ENCODE measurements around the gene IER3. TPM values are rescaled to one million over a fixed set of nuclear protein-coding genes. Genes with fewer than 3 reads are reported as not detected.
"Not testable (repeated sequence)": the region's sequence is repeated elsewhere in the genome, so short reads cannot be mapped to it uniquely, and the experiment has no call there.

Gene IER3
- total RNA-seq, 2 donors from 2014 or later: 174 to 197 TPM

GRCh38 chr6:30740540-30740870 is 3.8 kb downstream of the IER3 start:
- H3K4me3 Mint-ChIP-seq: peak overlapping the region; percentile 97 to 98
- H3K27me3 Mint-ChIP-seq (ENCODE audit: low read depth): no peaks in the 10 kb centered on the region
- DNase-seq (no peak), ATAC-seq (replicated peaks in 1 of 2) (no peak)
- peaks cover 84% of the 10 kb centered on the region for H3K4me1 Mint-ChIP-seq (ENCODE audit: low read depth)
- peaks cover 45 to 72% of the 10 kb centered on the region in 2 donors for H3K36me3 Mint-ChIP-seq (ENCODE audit: insufficient read depth in 2 of 2)
- H3K27ac Mint-ChIP-seq: no peak overlapping the region
- no peaks in the 10 kb centered on the region for H3K9me3 Mint-ChIP-seq

GRCh38 chr6:30738532-30738931 is 5.8 kb downstream of the IER3 start:
- peaks cover 48 to 73% of the 10 kb centered on the region in 2 donors for H3K36me3 Mint-ChIP-seq (ENCODE audit: insufficient read depth in 2 of 2)
- H3K27me3 Mint-ChIP-seq (ENCODE audit: low read depth): no peaks in the 10 kb centered on the region
- ATAC-seq (replicated peaks in 1 of 2) (no peak), DNase-seq (no peak)
- H3K27ac Mint-ChIP-seq: no peak overlapping the region
- H3K9me3 Mint-ChIP-seq: no peaks in the 10 kb centered on the region
- H3K4me3 Mint-ChIP-seq: peak overlapping the region; percentile 50 to 53
- peaks cover 79% of the 10 kb centered on the region for H3K4me1 Mint-ChIP-seq (ENCODE audit: low read depth)

GRCh38 chr6:30735668-30736314 is 8.6 kb downstream of the IER3 start:
- DNase-seq: peak in 1 of 2 donors; percentile 39
- H3K27me3 Mint-ChIP-seq (ENCODE audit: low read depth): no peaks in the 10 kb centered on the region

GRCh38 chr6:30732237-30732943 is 12.0 kb downstream of the IER3 start:
- DNase-seq (no peak), ATAC-seq (replicated peaks in 1 of 2) (no peak)
- peaks cover 21 to 30% of the 10 kb centered on the region in 2 donors for H3K36me3 Mint-ChIP-seq (ENCODE audit: insufficient read depth in 2 of 2)
- no peak overlapping the region for H3K27ac Mint-ChIP-seq
- peak overlapping the region in 1 of 2 donors; percentile 4 for H3K4me3 Mint-ChIP-seq
- H3K27me3 Mint-ChIP-seq (ENCODE audit: low read depth): no peaks in the 10 kb centered on the region
- H3K4me1 Mint-ChIP-seq (ENCODE audit: low read depth): peaks cover 76% of the 10 kb centered on the region
- no peaks in the 10 kb centered on the region for H3K9me3 Mint-ChIP-seq

More at GRCh38 chr6:30735668-30736314, 8.6 kb downstream of the IER3 start:
- Mint-ChIP-seq H3K9me3 (no peaks in the 10 kb centered on the region), H3K36me3 (ENCODE audit: insufficient read depth in 2 of 2) (peaks cover 35 to 59% of the 10 kb centered on the region in 2 donors), H3K4me3 (peak overlapping the region; percentile 75 to 83), H3K4me1 (ENCODE audit: low read depth) (peaks cover 90% of the 10 kb centered on the region), H3K27ac (peak overlapping the region; percentile 91)
- ATAC-seq (replicated peaks in 1 of 2): peak; percentile 24 to 30

GRCh38 chr6:30730601-30731435 is 13.5 kb downstream of the IER3 start:
- H3K4me1 Mint-ChIP-seq (ENCODE audit: low read depth): peaks cover 60% of the 10 kb centered on the region
- DNase-seq (peak; percentile 85 to 88), ATAC-seq (replicated peaks in 1 of 2) (peak; percentile 76 to 82)
- no peaks in the 10 kb centered on the region for H3K9me3 Mint-ChIP-seq
- H3K36me3 Mint-ChIP-seq (ENCODE audit: insufficient read depth in 2 of 2): peaks cover 13 to 17% of the 10 kb centered on the region in 2 donors
- no peaks in the 10 kb centered on the region for H3K27me3 Mint-ChIP-seq (ENCODE audit: low read depth)
- peak overlapping the region; percentile 12 to 46 for H3K4me3 Mint-ChIP-seq
- no peak overlapping the region for H3K27ac Mint-ChIP-seq

- ATAC-seq (replicated peaks in 1 of 2) (no peak), DNase-seq (no peak)
- peaks cover 19 to 27% of the 10 kb centered on the region in 2 donors for H3K36me3 Mint-ChIP-seq (ENCODE audit: insufficient read depth in 2 of 2)
Measured at GRCh38 chr6:30727920-30728553, 16.3 kb downstream of the IER3 start.

GRCh38 chr6:30726506-30727413 is 17.6 kb downstream of the IER3 start:
- Mint-ChIP-seq H3K36me3 (ENCODE audit: insufficient read depth in 2 of 2) (peaks cover 23 to 35% of the 10 kb centered on the region in 2 donors), H3K27ac (peak overlapping the region; percentile 93), H3K4me1 (ENCODE audit: low read depth) (peaks cover 63% of the 10 kb centered on the region), H3K9me3 (no peaks in the 10 kb centered on the region), H3K4me3 (no peak overlapping the region), H3K27me3 (ENCODE audit: low read depth) (no peaks in the 10 kb centered on the region)
- no peak for DNase-seq
- no peak for ATAC-seq (replicated peaks in 1 of 2)

More at GRCh38 chr6:30727920-30728553, 16.3 kb downstream of the IER3 start:
- Mint-ChIP-seq H3K4me1 (ENCODE audit: low read depth) (peaks cover 65% of the 10 kb centered on the region), H3K27ac (peak overlapping the region; percentile 24), H3K27me3 (ENCODE audit: low read depth) (no peaks in the 10 kb centered on the region), H3K9me3 (no peaks in the 10 kb centered on the region), H3K4me3 (no peak overlapping the region)

- no peaks in the 10 kb centered on the region for H3K27me3 Mint-ChIP-seq (ENCODE audit: low read depth)
- peaks cover 28 to 42% of the 10 kb centered on the region in 2 donors for H3K36me3 Mint-ChIP-seq (ENCODE audit: insufficient read depth in 2 of 2)
- H3K27ac Mint-ChIP-seq: peak overlapping the region; percentile 85
- peaks cover 56% of the 10 kb centered on the region for H3K4me1 Mint-ChIP-seq (ENCODE audit: low read depth)
- no peak overlapping the region for H3K4me3 Mint-ChIP-seq
- DNase-seq (no peak), ATAC-seq (replicated peaks in 1 of 2) (no peak)
- no peaks in the 10 kb centered on the region for H3K9me3 Mint-ChIP-seq
Measured at GRCh38 chr6:30725713-30726505, 18.4 kb downstream of the IER3 start.

- H3K27me3 Mint-ChIP-seq (ENCODE audit: low read depth): no peaks in the 10 kb centered on the region
- H3K36me3 Mint-ChIP-seq (ENCODE audit: insufficient read depth in 2 of 2): peaks cover 29 to 49% of the 10 kb centered on the region in 2 donors
- peak overlapping the region; percentile 55 for H3K27ac Mint-ChIP-seq
- DNase-seq (no peak), ATAC-seq (replicated peaks in 1 of 2) (no peak)
- H3K9me3 Mint-ChIP-seq: no peaks in the 10 kb centered on the region
- peak overlapping the region; percentile 81 to 94 for H3K4me3 Mint-ChIP-seq
- H3K4me1 Mint-ChIP-seq (ENCODE audit: low read depth): peaks cover 47% of the 10 kb centered on the region
Measured at GRCh38 chr6:30724906-30725667, 19.3 kb downstream of the IER3 start.

- Mint-ChIP-seq H3K27ac (peak overlapping the region; percentile 99), H3K36me3 (ENCODE audit: insufficient read depth in 2 of 2) (peaks cover 28 to 48% of the 10 kb centered on the region in 2 donors), H3K4me1 (ENCODE audit: low read depth) (peaks cover 51% of the 10 kb centered on the region), H3K4me3 (peak overlapping the region; percentile 94 to 96)
- peak in 1 of 2 donors; percentile 9 for DNase-seq
- not testable (repeated sequence) for ATAC-seq (replicated peaks in 1 of 2); H3K27me3 Mint-ChIP-seq (ENCODE audit: low read depth); H3K9me3 Mint-ChIP-seq
Measured at GRCh38 chr6:30723843-30724741, 20.3 kb downstream of the IER3 start.
